Stimulated activated CD4-positive, alpha-beta T cell treated with anti-CD3 and anti-CD28 coated beads, Interleukin-1b, Interleukin-23, amount 100 ng/mL, for 1 hour (primary cell): ENCODE results near the gene VAV1.
A peak's percentile ranks its signal among the peaks of the same experiment; 100 is the strongest.
"Not testable (repeated sequence)": the region's sequence is repeated elsewhere in the genome, so short reads cannot be mapped to it uniquely, and the experiment has no call there.

ENCODE experiments used
- DNase-seq, 2 donors: peaks; one replicate each; pipeline ENCODE4 v3.0.0-alpha.2; 2020; ENCODE audit warnings: low read depth in 2 of 2

VAV1 gene

GRCh38 chr19:6737284-6737872 lies 35.1 kb upstream of the VAV1 start, which contains the start of gene GPR108:
Gene GPR108, minus strand, starts transcription at chr19:6737580. Its CDS starts 4 bp downstream, at chr19:6737576.
- DNase-seq = peak; percentile 93 to 98

- DNase-seq = peak; percentile 36 to 53
These were observed 34.4 kb upstream of the VAV1 start for GRCh38 chr19:6737873-6738786.

GRCh38 chr19:6738787-6739389 lies 33.6 kb upstream of the VAV1 start:
- DNase-seq = peak in 1 of 2 donors; percentile 12

GRCh38 chr19:6739390-6739882 lies 33.1 kb upstream of the VAV1 start, which contains the start of gene TRIP10:
Gene TRIP10, plus strand, starts transcription at chr19:6739680. Its CDS starts 82 bp downstream, at chr19:6739762.
- DNase-seq = peak; percentile 61 to 69

GRCh38 chr19:6739883-6740588 lies 32.5 kb upstream of the VAV1 start:
- DNase-seq = no peak

- no peak for DNase-seq
These were observed 31.7 kb upstream of the VAV1 start for GRCh38 chr19:6740589-6741343.

- DNase-seq = no peak
These were observed 29.4 kb upstream of the VAV1 start for GRCh38 chr19:6743066-6743465.

GRCh38 chr19:6743714-6744380 lies 28.7 kb upstream of the VAV1 start:
- DNase-seq = no peak

- no peak for DNase-seq
These were observed 27.9 kb upstream of the VAV1 start for GRCh38 chr19:6744381-6745301.

- DNase-seq = no peak
These were observed 26.5 kb upstream of the VAV1 start for GRCh38 chr19:6745965-6746364.

GRCh38 chr19:6748543-6748942 lies 24.0 kb upstream of the VAV1 start:
- DNase-seq = not testable (repeated sequence)

- no peak for DNase-seq
These were observed 22.4 kb upstream of the VAV1 start for GRCh38 chr19:6750062-6750461.

- no peak for DNase-seq
These were observed 21.3 kb upstream of the VAV1 start for GRCh38 chr19:6751189-6751588.

- DNase-seq = no peak
These were observed 20.0 kb upstream of the VAV1 start for GRCh38 chr19:6752256-6753177.

GRCh38 chr19:6753178-6754031 lies 19.1 kb upstream of the VAV1 start:
- DNase-seq = peak; percentile 57 to 77

- no peak for DNase-seq
These were observed 18.4 kb upstream of the VAV1 start for GRCh38 chr19:6754136-6754535.
